Upper lobe of left lung (tissue), 4 donors: Measurements from ENCODE around the gene COX19.

Source experiments
- EP300 ChIP-seq, 4 donors: sonication (generic); formaldehyde crosslinking; IDR thresholded peaks; one replicate each; pipeline ENCODE4 v1.5.1; 2017; ENCODE audit warnings: antibody characterized with exemption in 4 of 4, control low read depth in 2 of 4
- POLR2AphosphoS5 ChIP-seq, 2 donors: sonication (generic); formaldehyde crosslinking; IDR thresholded peaks; one replicate each; pipeline ENCODE4 v1.5.1; 2017; ENCODE audit warnings: antibody characterized with exemption in 2 of 2
- TF ChIP-seq, protein P1 (sequence below), 6 experiments: fragments of 450-650 bp in 4 of 6; fragments of 200-600 bp in 2 of 6; sonication (generic) in 2 of 6; IDR thresholded peaks; one replicate each; pipeline ENCODE4 v1.5.1; 2016 to 2019; ENCODE audit warnings: antibody characterized with exemption in 6 of 6

DNA sequence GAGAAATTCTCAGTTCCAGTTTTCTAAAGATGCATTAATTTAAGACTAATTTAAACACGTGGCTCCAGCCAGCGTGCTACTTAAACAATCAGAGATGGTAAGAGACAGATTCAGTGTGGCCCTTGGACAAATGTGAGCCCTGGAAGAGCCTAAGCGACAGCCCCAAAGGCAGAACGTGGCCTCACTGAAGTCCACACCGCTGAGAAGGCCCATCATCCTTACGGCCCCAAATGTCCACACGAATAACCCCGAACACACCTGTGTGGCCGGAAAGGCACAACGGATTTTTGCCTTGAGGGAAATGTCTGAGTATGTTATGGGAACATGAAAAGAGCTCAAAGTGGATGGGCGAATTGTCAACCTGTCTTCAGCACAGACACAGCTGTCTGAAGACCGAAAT lies 3.2 kb downstream of the COX19 start:
- TF ChIP-seq, protein P1, sequence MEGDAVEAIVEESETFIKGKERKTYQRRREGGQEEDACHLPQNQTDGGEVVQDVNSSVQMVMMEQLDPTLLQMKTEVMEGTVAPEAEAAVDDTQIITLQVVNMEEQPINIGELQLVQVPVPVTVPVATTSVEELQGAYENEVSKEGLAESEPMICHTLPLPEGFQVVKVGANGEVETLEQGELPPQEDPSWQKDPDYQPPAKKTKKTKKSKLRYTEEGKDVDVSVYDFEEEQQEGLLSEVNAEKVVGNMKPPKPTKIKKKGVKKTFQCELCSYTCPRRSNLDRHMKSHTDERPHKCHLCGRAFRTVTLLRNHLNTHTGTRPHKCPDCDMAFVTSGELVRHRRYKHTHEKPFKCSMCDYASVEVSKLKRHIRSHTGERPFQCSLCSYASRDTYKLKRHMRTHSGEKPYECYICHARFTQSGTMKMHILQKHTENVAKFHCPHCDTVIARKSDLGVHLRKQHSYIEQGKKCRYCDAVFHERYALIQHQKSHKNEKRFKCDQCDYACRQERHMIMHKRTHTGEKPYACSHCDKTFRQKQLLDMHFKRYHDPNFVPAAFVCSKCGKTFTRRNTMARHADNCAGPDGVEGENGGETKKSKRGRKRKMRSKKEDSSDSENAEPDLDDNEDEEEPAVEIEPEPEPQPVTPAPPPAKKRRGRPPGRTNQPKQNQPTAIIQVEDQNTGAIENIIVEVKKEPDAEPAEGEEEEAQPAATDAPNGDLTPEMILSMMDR (IDR thresholded peaks at IDR 0.05), result no peak
- TF ChIP-seq POLR2AphosphoS5 (IDR thresholded peaks at IDR 0.05), result no peak
- no peak for TF ChIP-seq EP300 (IDR thresholded peaks at IDR 0.05)
